Measurements from ENCODE around the gene RLIM. TPM values are rescaled to one million over a fixed set of nuclear protein-coding genes. Genes with fewer than 3 reads are reported as not detected.

RLIM gene
- total RNA-seq, 4 donors from 2014 or later: 23.1 to 82.5 (median 33.8) TPM

DNA sequence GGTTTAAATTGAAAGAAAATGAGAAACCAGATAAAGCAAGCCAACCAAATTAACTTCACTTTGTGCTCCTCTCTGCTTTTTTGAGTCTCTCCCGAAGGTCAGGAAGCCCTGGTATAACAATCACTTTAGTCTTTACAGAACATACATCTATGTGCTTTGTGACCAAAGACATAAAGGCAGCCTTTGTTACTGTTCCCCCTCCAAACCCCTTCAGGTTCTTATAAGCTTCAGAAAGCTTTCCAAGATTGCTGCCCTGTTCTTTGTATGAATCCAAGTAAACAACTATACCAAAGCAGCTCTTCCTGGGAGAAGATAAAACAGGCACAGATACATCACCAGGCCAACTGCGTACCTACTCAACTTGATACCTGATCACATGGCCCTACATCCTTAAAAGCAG, 28.7 kb downstream of the RLIM start:
- intact Hi-C loops (cut with DNase I; ENCODE audit: low total_unique reads): no loop called here
- no peak for DNase-seq
- Histone ChIP-seq H3K27me3 (no peaks in the 10 kb centered on the region), H3K9me3 (no peaks in the 10 kb centered on the region), H3K36me3 (peaks cover 0 to 2% of the 10 kb centered on the region in 2 donors), H3K4me3 (no peak overlapping the region), H3K4me1 (no peaks in the 10 kb centered on the region), H3K27ac (no peak overlapping the region)
- TF ChIP-seq, protein P1, sequence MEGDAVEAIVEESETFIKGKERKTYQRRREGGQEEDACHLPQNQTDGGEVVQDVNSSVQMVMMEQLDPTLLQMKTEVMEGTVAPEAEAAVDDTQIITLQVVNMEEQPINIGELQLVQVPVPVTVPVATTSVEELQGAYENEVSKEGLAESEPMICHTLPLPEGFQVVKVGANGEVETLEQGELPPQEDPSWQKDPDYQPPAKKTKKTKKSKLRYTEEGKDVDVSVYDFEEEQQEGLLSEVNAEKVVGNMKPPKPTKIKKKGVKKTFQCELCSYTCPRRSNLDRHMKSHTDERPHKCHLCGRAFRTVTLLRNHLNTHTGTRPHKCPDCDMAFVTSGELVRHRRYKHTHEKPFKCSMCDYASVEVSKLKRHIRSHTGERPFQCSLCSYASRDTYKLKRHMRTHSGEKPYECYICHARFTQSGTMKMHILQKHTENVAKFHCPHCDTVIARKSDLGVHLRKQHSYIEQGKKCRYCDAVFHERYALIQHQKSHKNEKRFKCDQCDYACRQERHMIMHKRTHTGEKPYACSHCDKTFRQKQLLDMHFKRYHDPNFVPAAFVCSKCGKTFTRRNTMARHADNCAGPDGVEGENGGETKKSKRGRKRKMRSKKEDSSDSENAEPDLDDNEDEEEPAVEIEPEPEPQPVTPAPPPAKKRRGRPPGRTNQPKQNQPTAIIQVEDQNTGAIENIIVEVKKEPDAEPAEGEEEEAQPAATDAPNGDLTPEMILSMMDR (IDR thresholded peaks at IDR 0.05): no peak
- no peak for TF ChIP-seq POLR2A (IDR thresholded peaks at IDR 0.05)

DNA sequence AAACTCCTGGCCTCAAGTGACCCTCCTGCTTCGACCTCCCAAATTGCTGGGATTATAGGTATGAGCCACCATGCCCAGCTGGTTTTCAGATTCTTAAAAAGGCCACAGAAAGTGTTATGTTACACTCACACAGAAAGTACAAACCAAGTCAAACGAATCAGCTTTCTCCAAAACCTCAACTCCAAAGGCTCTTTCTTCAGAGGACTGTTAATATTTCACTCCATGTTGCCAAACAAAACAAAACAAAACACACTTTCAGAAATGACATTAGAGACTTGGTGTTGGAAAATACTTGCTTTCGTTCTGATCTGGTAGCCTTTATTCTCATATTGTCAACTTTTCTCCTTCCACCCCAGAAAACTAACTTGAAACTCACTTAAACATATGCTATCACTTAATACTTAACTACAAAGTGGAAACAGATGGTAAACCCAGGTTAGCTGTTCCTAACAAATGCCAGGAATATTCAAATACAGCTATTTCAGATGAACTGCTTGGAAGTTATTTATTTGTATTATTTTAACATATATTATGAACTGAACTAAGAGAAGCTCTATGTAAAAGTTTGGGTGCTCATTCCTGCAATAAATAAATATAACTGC, 34.7 kb downstream of the RLIM start:
- TF ChIP-seq, protein P1 (IDR thresholded peaks at IDR 0.05): no peak
- no peak for TF ChIP-seq POLR2A (IDR thresholded peaks at IDR 0.05)
- Histone ChIP-seq H3K4me3 (no peak overlapping the region), H3K9me3 (no peaks in the 10 kb centered on the region), H3K27me3 (no peaks in the 10 kb centered on the region), H3K27ac (no peak overlapping the region), H3K4me1 (no peaks in the 10 kb centered on the region), H3K36me3 (no peaks in the 10 kb centered on the region)
- intact Hi-C loops (cut with DNase I; ENCODE audit: low total_unique reads): no loop called here
- DNase-seq: no peak

DNA sequence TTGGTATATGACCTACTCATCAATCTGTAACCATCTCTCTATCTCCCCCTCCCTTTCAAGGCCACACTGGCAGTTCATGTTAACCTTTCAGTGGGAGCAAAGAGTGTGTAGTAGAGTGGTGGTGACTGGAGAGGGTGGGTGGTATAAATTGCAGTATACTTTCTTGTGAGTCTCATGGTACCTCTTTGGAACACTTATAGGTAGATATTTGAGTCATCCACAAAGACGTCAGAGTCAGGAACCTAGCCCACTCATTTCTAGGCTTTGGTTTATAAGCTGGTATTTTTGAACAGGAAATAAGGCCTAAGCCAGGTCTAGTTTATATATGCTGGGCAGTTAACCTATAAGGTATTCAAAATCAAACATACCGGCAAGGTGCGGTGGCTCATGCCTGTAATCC, 36.3 kb downstream of the RLIM start:
- DNase-seq: no peak
- H3K4me3 ChIP-seq: no peak overlapping the region
- no peaks in the 10 kb centered on the region for H3K27me3 ChIP-seq
- no peaks in the 10 kb centered on the region for H3K9me3 ChIP-seq
- H3K27ac ChIP-seq: no peak overlapping the region
- TF ChIP-seq, protein P1 (IDR thresholded peaks at IDR 0.05): no peak
- TF ChIP-seq POLR2A (IDR thresholded peaks at IDR 0.05): no peak
- no peaks in the 10 kb centered on the region for H3K36me3 ChIP-seq
- no peaks in the 10 kb centered on the region for H3K4me1 ChIP-seq
- intact Hi-C loops (cut with DNase I; ENCODE audit: low total_unique reads): no loop called here

DNA sequence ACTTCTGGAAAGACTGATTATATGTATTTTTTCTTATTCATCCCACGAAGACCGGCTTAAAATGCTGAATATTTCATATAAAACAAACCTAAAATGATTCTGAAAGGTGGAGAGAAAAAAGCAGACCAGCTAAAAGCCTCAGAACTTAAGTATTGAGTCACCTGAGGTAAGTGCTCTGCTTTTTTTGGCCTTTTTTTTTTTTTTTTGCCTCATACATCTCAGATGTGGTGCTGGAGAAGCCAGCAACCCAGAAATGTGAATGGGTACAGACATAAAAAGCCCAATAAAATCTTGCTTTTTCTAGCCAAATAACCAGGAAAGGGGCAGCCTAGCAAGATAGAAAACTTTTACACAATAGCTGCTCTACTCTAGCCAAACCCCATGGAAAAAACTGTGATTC, 57.0 kb downstream of the RLIM start:
- TF ChIP-seq, protein P1 (IDR thresholded peaks at IDR 0.05): no peak
- TF ChIP-seq POLR2A (IDR thresholded peaks at IDR 0.05): no peak
- Histone ChIP-seq H3K4me3 (no peak overlapping the region), H3K36me3 (no peaks in the 10 kb centered on the region), H3K27me3 (no peaks in the 10 kb centered on the region), H3K9me3 (no peaks in the 10 kb centered on the region), H3K27ac (no peak overlapping the region), H3K4me1 (no peaks in the 10 kb centered on the region)
- intact Hi-C loops (cut with DNase I; ENCODE audit: low total_unique reads): no loop called here
- DNase-seq: no peak

DNA sequence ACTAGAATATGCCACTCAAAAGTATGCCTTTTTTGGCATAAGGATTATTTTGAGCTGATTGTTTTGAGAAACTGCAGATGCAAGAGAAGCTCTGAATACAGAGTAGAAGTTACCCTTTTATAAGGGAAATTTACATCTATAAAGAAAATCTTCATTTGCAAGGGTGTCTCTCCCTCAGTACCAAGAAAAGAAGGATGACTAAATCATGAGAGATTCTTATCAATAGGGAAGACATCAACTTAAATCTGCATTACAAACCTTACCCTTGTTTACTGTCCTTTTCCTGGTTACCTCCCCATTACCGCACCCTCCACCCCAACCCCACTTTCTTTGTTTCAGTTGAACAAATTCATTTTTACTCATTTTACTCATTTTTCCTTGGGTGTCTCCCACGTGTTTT, 62.5 kb downstream of the RLIM start:
- Histone ChIP-seq H3K4me3 (no peak overlapping the region), H3K36me3 (no peaks in the 10 kb centered on the region), H3K4me1 (no peaks in the 10 kb centered on the region), H3K27ac (no peak overlapping the region), H3K27me3 (no peaks in the 10 kb centered on the region), H3K9me3 (no peaks in the 10 kb centered on the region)
- TF ChIP-seq POLR2A (IDR thresholded peaks at IDR 0.05): no peak
- TF ChIP-seq, protein P1 (IDR thresholded peaks at IDR 0.05): no peak
- intact Hi-C loops (cut with DNase I; ENCODE audit: low total_unique reads): no loop called here
- DNase-seq: no peak
